ENCODE results near the gene WIZ. TPM values are rescaled to one million over a fixed set of nuclear protein-coding genes. Genes with fewer than 3 reads are reported as not detected.

Gene WIZ
- total and polyA plus RNA-seq, 2 of the 8 experiments (the other 6 are each of a cell fraction or from before 2014, with no cell fraction given) = 12.5 to 33.2 TPM

- no peak overlapping the region for H4K8ac ChIP-seq (ENCODE audit: extremely low read depth, insufficient read depth, low read length)
- no peak overlapping the region for H3K27ac ChIP-seq (ENCODE audit: low read depth, low read length)
- H2BK15ac ChIP-seq (ENCODE audit: low read length) = no peak overlapping the region
- FAIRE-seq = no peak
- H3K23me2 ChIP-seq (ENCODE audit: low read depth, low read length) = no peaks in the 10 kb centered on the region
- no peak overlapping the region for H3K14ac ChIP-seq (ENCODE audit: insufficient read length)
- no peak overlapping the region for H2BK12ac ChIP-seq (ENCODE audit: low read depth, low read length)
- no peak overlapping the region for H2AFZ ChIP-seq (ENCODE audit: low read length)
- H3K9me3 ChIP-seq (ENCODE audit: insufficient read depth in 2 of 2, low read depth in 1 of 2, low read length in 1 of 2) = no peaks in the 10 kb centered on the region
- POLR2A ChIA-PET (ENCODE audit: partially characterized antibody) = interaction anchor here (1.6 to 2.5 kb wide), 2 partner anchors 10 to 29 kb away, joined by 6 to 8 read pairs; partner anchors contain the start of gene AKAP8L
- H4K91ac ChIP-seq (replicated peaks; ENCODE audit: insufficient read length, low read length) = no peak overlapping the region
- H2BK120ac ChIP-seq (replicated peaks; ENCODE audit: low read depth, low read length) = no peak overlapping the region
- no peak overlapping the region for H4K5ac ChIP-seq (ENCODE audit: insufficient read length, low read depth, low read length)
- no peak overlapping the region for H3K9ac ChIP-seq (replicated peaks in 1 of 4; ENCODE audit: extremely low read depth in 1 of 4, low read depth in 3 of 4, low read length in 3 of 4)
- H3K36me3 ChIP-seq (ENCODE audit: control insufficient read depth in 2 of 4, insufficient read depth in 4 of 4, low read length in 3 of 4) = peaks cover 2 to 16% (median 7%) of the 10 kb centered on the region in 4 experiments; a peak in 6 of 8 replicates
- H3K23ac ChIP-seq (ENCODE audit: insufficient read length) = no peak overlapping the region
- no peak overlapping the region for H2BK20ac ChIP-seq (ENCODE audit: low read length)
- H3K79me2 ChIP-seq (ENCODE audit: control insufficient read depth in 1 of 2, insufficient read depth in 2 of 2, low read length in 2 of 2) = peaks cover 3 to 28% of the 10 kb centered on the region in 2 experiments; a peak in 2 of 4 replicates
- no peaks in the 10 kb centered on the region for H3K4me1 ChIP-seq (replicated peaks in 1 of 4; ENCODE audit: control insufficient read depth in 3 of 4, insufficient read depth in 4 of 4, low read length in 3 of 4)
- no peak overlapping the region for H3K4ac ChIP-seq (replicated peaks; ENCODE audit: insufficient read length, low read depth, low read length)
- H3K4me3 ChIP-seq (ENCODE audit: extremely low read depth in 1 of 4, insufficient read depth in 2 of 4, low read depth in 3 of 4, low read length in 4 of 4) = no peak overlapping the region
- WGBS, 2 experiments (ENCODE audit: extremely low coverage in 1 of 2, insufficient coverage in 1 of 2, insufficient read length in 1 of 2, insufficient replicate concordance in 2 of 2, low coverage in 1 of 2, low lambda C conversion rate in 2 of 2, missing lambda C conversion rate in 1 of 2) = 89% methylated on average over 2 of the region's 2 CpGs; no CpG with 5 or more reads in 1 of the 2 experiments
- H3K56ac ChIP-seq (replicated peaks; ENCODE audit: insufficient read length, low read depth, low read length) = no peak overlapping the region
- peaks cover 2 to 5% of the 10 kb centered on the region in 2 experiments for H4K20me1 ChIP-seq (replicated peaks in 1 of 2; ENCODE audit: control insufficient read depth in 1 of 2, insufficient read depth in 2 of 2, low read length in 2 of 2)
- H3K18ac ChIP-seq (ENCODE audit: extremely low read depth, low read length) = no peak overlapping the region
- H3K79me1 ChIP-seq (ENCODE audit: low read depth, low read length) = peaks cover 2% of the 10 kb centered on the region; the same call in 1 of the 2 replicates
- H3K27me3 ChIP-seq (replicated peaks in 1 of 4; ENCODE audit: control insufficient read depth in 3 of 4, extremely low read depth in 1 of 4, insufficient read depth in 3 of 4, low read length in 3 of 4) = no peaks in the 10 kb centered on the region
- CTCF ChIA-PET (ENCODE audit: partially characterized antibody) = no interaction called here
- H2AK5ac ChIP-seq (ENCODE audit: low read depth, low read length) = no peak overlapping the region
- H2BK5ac ChIP-seq (ENCODE audit: low read depth, low read length) = no peak overlapping the region
- no peak overlapping the region for H3K4me2 ChIP-seq (ENCODE audit: insufficient read depth in 1 of 2, low read depth in 2 of 2, low read length in 2 of 2)
- no peak for DNase-seq (ENCODE audit: low read depth in 1 of 2, low spot score in 2 of 2)
- TF ChIP-seq SRF (IDR thresholded peaks at IDR 0.05; ENCODE audit: low read depth, low read length) (no peak), POLR2AphosphoS5 (IDR thresholded peaks at IDR 0.05; ENCODE audit: low read depth, low read length) (no peak), CHD1 (IDR thresholded peaks at IDR 0.05; ENCODE audit: low read depth, low read length) (no peak), KDM5A (IDR thresholded peaks at IDR 0.05; ENCODE audit: low read length) (no peak), FOSL1 (IDR thresholded peaks at IDR 0.05; ENCODE audit: insufficient read depth, low read depth, low read length) (no peak), BACH1 (IDR thresholded peaks at IDR 0.05; ENCODE audit: low read length) (no peak), EP300 (IDR thresholded peaks at IDR 0.05; ENCODE audit: borderline replicate concordance in 1 of 2, low read depth in 2 of 2, low read length in 2 of 2) (no peak), CTBP2 (IDR thresholded peaks at IDR 0.05; ENCODE audit: borderline replicate concordance, insufficient read depth, insufficient read length, low read length) (no peak), USF2 (IDR thresholded peaks at IDR 0.05; ENCODE audit: low read length) (no peak), CEBPB (IDR thresholded peaks at IDR 0.05; ENCODE audit: low read depth, low read length) (no peak), MAFK (IDR thresholded peaks at IDR 0.05; ENCODE audit: low read depth, low read length) (no peak), BCL11A (IDR thresholded peaks at IDR 0.05; ENCODE audit: low read depth in 2 of 2, low read length in 2 of 2) (no peak), NANOG (IDR thresholded peaks at IDR 0.05; ENCODE audit: insufficient read depth, low read depth, low read length, poor library complexity, severe bottlenecking) (no peak), YY1 (IDR thresholded peaks at IDR 0.05; ENCODE audit: low read depth, low read length) (no peak)
These were observed 58.9 kb downstream of the WIZ start for GRCh38 chr19:15390814-15391213.

Data from H1 (cell line).